ENCODE data around the gene PUSL1.

- TF ChIP-seq CTCF (IDR thresholded peaks at IDR 0.05) (no peak), POLR2A (IDR thresholded peaks at IDR 0.05) (no peak)
Observed at GRCh38 chr1:1326075-1326605, 17.7 kb downstream of the PUSL1 start.
